Measurements from ENCODE around the gene OTUD5. TPM values are rescaled to one million over a fixed set of nuclear protein-coding genes. Genes with fewer than 3 reads are reported as not detected.

The OTUD5 gene
- polyA plus RNA-seq, 3 donors: 8.4 to 75.0 (median 12.4) TPM

DNA sequence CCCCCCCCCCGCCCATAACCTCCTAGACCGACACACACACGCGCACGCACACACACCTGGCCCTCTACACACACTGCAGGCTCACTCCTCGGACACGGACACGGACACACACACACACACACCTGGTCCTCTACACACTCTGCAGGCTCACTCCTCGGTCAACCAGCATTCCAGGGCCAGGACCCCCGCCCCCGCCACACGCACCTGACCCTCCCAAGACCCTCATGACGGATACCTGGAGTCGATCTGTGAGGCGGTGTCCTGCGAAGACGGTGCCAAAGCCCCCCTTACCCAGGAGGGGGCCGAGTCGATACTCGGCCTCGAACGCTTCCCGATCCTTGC is 39.1 kb downstream of the OTUD5 start:
- peaks cover 11 to 32% of the 10 kb centered on the region in 2 donors for H3K36me3 ChIP-seq (replicated peaks in 1 of 2; ENCODE audit: control insufficient read depth in 1 of 2, insufficient read depth in 2 of 2, low read length in 2 of 2)
- peak overlapping the region; percentile 48 to 78 (median 68) for H3K4me3 ChIP-seq (replicated peaks in 1 of 3; ENCODE audit: low read depth in 2 of 3, low read length in 3 of 3)
- peak overlapping the region; percentile 63 for H3K9ac ChIP-seq (ENCODE audit: insufficient read depth, low read length, poor library complexity, severe bottlenecking)
- H2AFZ ChIP-seq (ENCODE audit: insufficient read depth, low read depth, low read length, poor library complexity, severe bottlenecking): no peak overlapping the region
- H3K9me3 Mint-ChIP-seq: peaks cover 0 to 9% (median 2%) of the 10 kb centered on the region in 7 donors
- TF ChIP-seq, protein P1, sequence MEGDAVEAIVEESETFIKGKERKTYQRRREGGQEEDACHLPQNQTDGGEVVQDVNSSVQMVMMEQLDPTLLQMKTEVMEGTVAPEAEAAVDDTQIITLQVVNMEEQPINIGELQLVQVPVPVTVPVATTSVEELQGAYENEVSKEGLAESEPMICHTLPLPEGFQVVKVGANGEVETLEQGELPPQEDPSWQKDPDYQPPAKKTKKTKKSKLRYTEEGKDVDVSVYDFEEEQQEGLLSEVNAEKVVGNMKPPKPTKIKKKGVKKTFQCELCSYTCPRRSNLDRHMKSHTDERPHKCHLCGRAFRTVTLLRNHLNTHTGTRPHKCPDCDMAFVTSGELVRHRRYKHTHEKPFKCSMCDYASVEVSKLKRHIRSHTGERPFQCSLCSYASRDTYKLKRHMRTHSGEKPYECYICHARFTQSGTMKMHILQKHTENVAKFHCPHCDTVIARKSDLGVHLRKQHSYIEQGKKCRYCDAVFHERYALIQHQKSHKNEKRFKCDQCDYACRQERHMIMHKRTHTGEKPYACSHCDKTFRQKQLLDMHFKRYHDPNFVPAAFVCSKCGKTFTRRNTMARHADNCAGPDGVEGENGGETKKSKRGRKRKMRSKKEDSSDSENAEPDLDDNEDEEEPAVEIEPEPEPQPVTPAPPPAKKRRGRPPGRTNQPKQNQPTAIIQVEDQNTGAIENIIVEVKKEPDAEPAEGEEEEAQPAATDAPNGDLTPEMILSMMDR (IDR thresholded peaks at IDR 0.05): no peak
- no peak for DNase-seq
- no peaks in the 10 kb centered on the region for H3K27me3 ChIP-seq (ENCODE audit: control insufficient read depth in 2 of 2, insufficient read depth in 2 of 2, low read length in 2 of 2)
- H3K79me2 ChIP-seq (ENCODE audit: insufficient read depth, low read length): peaks cover 10% of the 10 kb centered on the region
- H3K4me1 ChIP-seq (ENCODE audit: control insufficient read depth in 1 of 2, insufficient read depth in 2 of 2, low read length in 2 of 2): peaks cover 24 to 27% of the 10 kb centered on the region in 2 donors
- WGBS (ENCODE audit: insufficient coverage): 0% methylated on average over 7 of the region's 23 CpGs
- peaks cover 27% of the 10 kb centered on the region for H3K4me1 Mint-ChIP-seq
- peaks cover 0 to 15% (median 0%) of the 10 kb centered on the region in 3 donors for H3K27me3 Mint-ChIP-seq (ENCODE audit: low read depth in 3 of 3)
- H3K36me3 Mint-ChIP-seq: peaks cover 28 to 32% of the 10 kb centered on the region in 2 donors
- intact Hi-C loops (cut with micrococcal nuclease): loop anchor here (5.0 to 10.0 kb wide), 3 partner anchors 39 to 233 kb away; partner anchors contain the start of genes OTUD5 (in 1 of the 2), TFE3 (in 1 of the 2) and WAS (in 1 of the 2)
- no peaks in the 10 kb centered on the region for H3K9me3 ChIP-seq (replicated peaks in 1 of 2; ENCODE audit: control insufficient read depth in 1 of 2, insufficient read depth in 1 of 2, low read length in 2 of 2)
- H3K4me2 ChIP-seq (replicated peaks; ENCODE audit: extremely low read depth, low read length, poor library complexity, severe bottlenecking): peak overlapping the region; percentile 86
- H4K20me1 ChIP-seq (ENCODE audit: insufficient read depth, low read length): no peaks in the 10 kb centered on the region
- peak overlapping the region; percentile 81 to 94 (median 89) for H3K27ac Mint-ChIP-seq
- H3K4me3 Mint-ChIP-seq: peak overlapping the region; percentile 87 to 89
- peak overlapping the region; percentile 61 to 75 for H3K27ac ChIP-seq (ENCODE audit: low read depth in 1 of 2, low read length in 2 of 2)

DNA sequence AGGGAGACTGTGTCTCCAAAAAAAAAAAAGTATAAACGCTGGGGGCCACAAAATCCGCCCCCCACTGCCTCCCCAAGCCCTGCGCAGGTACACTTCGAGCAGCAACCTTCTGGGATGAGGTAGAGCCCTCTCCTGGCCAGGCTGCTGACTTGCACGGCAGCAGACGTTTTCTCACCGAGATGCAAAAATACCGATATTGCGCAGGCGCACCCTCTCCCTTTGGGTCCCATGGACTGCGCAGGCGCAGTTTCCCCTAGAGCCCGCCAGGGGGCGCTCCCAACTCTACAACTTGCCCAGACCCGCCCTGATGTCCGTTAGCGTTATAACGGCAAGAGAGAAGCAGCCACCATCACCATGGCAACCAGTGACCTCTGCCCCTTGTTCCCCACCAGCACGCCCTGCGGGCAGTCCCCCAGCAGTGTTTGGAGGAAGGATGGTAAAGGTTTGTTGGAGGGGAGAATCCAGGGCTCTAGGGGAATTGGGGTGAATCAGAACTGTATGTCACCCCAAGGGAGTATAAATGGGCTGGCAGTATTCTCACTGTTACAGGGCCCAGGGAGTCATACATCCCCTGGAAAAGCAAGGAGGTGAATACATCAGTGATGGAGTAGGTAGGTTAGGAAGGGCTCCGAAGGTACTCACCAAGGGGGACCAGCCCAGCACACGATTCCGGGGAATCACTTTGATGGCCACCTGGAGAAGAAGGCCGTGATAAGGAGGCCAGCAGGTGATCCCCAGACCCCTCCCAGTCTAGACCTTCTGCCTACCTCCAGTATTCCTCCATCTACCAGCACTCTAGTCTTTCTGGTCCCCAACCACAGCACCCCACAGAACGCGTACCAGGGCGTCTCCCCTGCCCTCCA is 40.0 kb downstream of the OTUD5 start:
- TF ChIP-seq, protein P1 (IDR thresholded peaks at IDR 0.05): peak; percentile 83
- Histone ChIP-seq H3K4me1 (ENCODE audit: control insufficient read depth in 1 of 2, insufficient read depth in 2 of 2, low read length in 2 of 2) (peaks cover 24 to 27% of the 10 kb centered on the region in 2 donors), H3K9ac (ENCODE audit: insufficient read depth, low read length, poor library complexity, severe bottlenecking) (no peak overlapping the region), H4K20me1 (ENCODE audit: insufficient read depth, low read length) (no peaks in the 10 kb centered on the region), H3K79me2 (ENCODE audit: insufficient read depth, low read length) (peaks cover 10% of the 10 kb centered on the region), H3K9me3 (replicated peaks in 1 of 2; ENCODE audit: control insufficient read depth in 1 of 2, insufficient read depth in 1 of 2, low read length in 2 of 2) (no peaks in the 10 kb centered on the region), H3K27me3 (ENCODE audit: control insufficient read depth in 2 of 2, insufficient read depth in 2 of 2, low read length in 2 of 2) (no peaks in the 10 kb centered on the region), H2AFZ (ENCODE audit: insufficient read depth, low read depth, low read length, poor library complexity, severe bottlenecking) (no peak overlapping the region), H3K4me3 (replicated peaks in 1 of 3; ENCODE audit: low read depth in 2 of 3, low read length in 3 of 3) (peak overlapping the region; percentile 48 to 78 (median 68)), H3K4me2 (replicated peaks; ENCODE audit: extremely low read depth, low read length, poor library complexity, severe bottlenecking) (peak overlapping the region; percentile 86), H3K27ac (ENCODE audit: low read depth in 1 of 2, low read length in 2 of 2) (peak overlapping the region; percentile 12 to 19), H3K36me3 (replicated peaks in 1 of 2; ENCODE audit: control insufficient read depth in 1 of 2, insufficient read depth in 2 of 2, low read length in 2 of 2) (peaks cover 7 to 24% of the 10 kb centered on the region in 2 donors)
- Mint-ChIP-seq H3K27me3 (ENCODE audit: low read depth in 3 of 3) (peaks cover 0 to 15% (median 0%) of the 10 kb centered on the region in 3 donors), H3K27ac (peak overlapping the region; percentile 56 to 92 (median 89)), H3K4me1 (peaks cover 27% of the 10 kb centered on the region), H3K4me3 (peak overlapping the region; percentile 87 to 89), H3K36me3 (peaks cover 24 to 25% of the 10 kb centered on the region in 2 donors), H3K9me3 (peaks cover 0 to 9% (median 2%) of the 10 kb centered on the region in 7 donors)
- intact Hi-C loops (cut with micrococcal nuclease): loop anchor here (5.0 to 10.0 kb wide), 3 partner anchors 40 to 233 kb away; partner anchors contain the start of genes OTUD5 (in 1 of the 2), TFE3 (in 1 of the 2) and WAS (in 1 of the 2)
- DNase-seq: peak; percentile 88 to 97 (median 90)
- 6% methylated on average over 10 of the region's 27 CpGs for WGBS (ENCODE audit: insufficient coverage)

Measured in CD14-positive monocyte (primary cell).